CD4-positive, alpha-beta T cell (primary cell): ENCODE results near the gene BLM. TPM values are rescaled to one million over a fixed set of nuclear protein-coding genes. Genes with fewer than 3 reads are reported as not detected.

ENCODE experiments used
- ATAC-seq: fragments of 200-7000 bp; cut with Tn5 transposase; one replicate; pipeline ENCODE4 v1.10.0; 2022; ENCODE audit warnings: mild to moderate bottlenecking; ENCODE audit not compliant: poor library complexity
- CTCF ChIA-PET: fragments of 350-600 bp; sonication (Branson Sonifier 250); formaldehyde crosslinking; loops from one replicate; lab custom pipeline; 2021; ENCODE audit warnings: antibody characterized with exemption, inconsistent platforms; lab: Charles Lee
- POLR2A ChIA-PET: fragments of 350-600 bp; sonication (Branson Sonifier 250); formaldehyde crosslinking; loops from one replicate; lab custom pipeline; 2021; ENCODE audit warnings: antibody characterized with exemption, inconsistent platforms; lab: Charles Lee
- DNase-seq, 14 experiments: peaks; one replicate each; pipeline ENCODE4 v3.0.0-alpha.2; 2013 to 2020; ENCODE audit warnings: mixed read lengths in 2 of 14
- H3K27ac ChIP-seq, 2 donors: one replicate each; pipeline versions ENCODE4 v1.5.1 to v1.7.0; 2013; ENCODE audit warnings: low read length in 2 of 2, low read depth in 1 of 2, mild to moderate bottlenecking in 1 of 2
- H3K27me3 ChIP-seq, 2 experiments: 1 replicate in 1 of 2; 2 replicates in 1 of 2; pipeline versions ENCODE4 v1.6.1 to v1.7.0; 2013; ENCODE audit warnings: low read length in 2 of 2, control low read depth in 1 of 2, mild to moderate bottlenecking in 1 of 2, moderate library complexity in 1 of 2; ENCODE audit not compliant: insufficient read depth in 2 of 2, control insufficient read depth in 1 of 2
- H3K36me3 ChIP-seq: one replicate; pipeline ENCODE4 v1.6.1; 2013; ENCODE audit warnings: low read length, control low read depth; ENCODE audit not compliant: insufficient read depth
- H3K4me1 ChIP-seq: one replicate; pipeline ENCODE4 v1.6.1; 2013; ENCODE audit warnings: low read length, control low read depth; ENCODE audit not compliant: insufficient read depth
- H3K4me3 ChIP-seq: one replicate; pipeline ENCODE4 v1.5.1; 2013; ENCODE audit warnings: mild to moderate bottlenecking, low read length, moderate library complexity
- H3K9me3 ChIP-seq, 2 experiments: 1 replicate in 1 of 2; 2 replicates in 1 of 2; pipeline versions ENCODE4 v1.6.1 to v1.7.0; 2013; ENCODE audit warnings: low read length in 2 of 2, mild to moderate bottlenecking in 2 of 2, control low read depth in 1 of 2, moderate library complexity in 1 of 2; ENCODE audit not compliant: control insufficient read depth in 1 of 2, insufficient read depth in 1 of 2
- H3K27ac Mint-ChIP-seq: one replicate; pipeline ENCODE4 v1.8.0; 2020; ENCODE audit warnings: mixed read lengths
- H3K27me3 Mint-ChIP-seq: one replicate; pipeline ENCODE4 v1.8.0; 2021; ENCODE audit warnings: mixed read lengths
- H3K36me3 Mint-ChIP-seq: one replicate; pipeline ENCODE4 v1.8.0; 2021; ENCODE audit warnings: low read depth, mixed read lengths
- H3K4me1 Mint-ChIP-seq: one replicate; pipeline ENCODE4 v1.8.0; 2021; ENCODE audit warnings: low read depth, mixed read lengths
- H3K4me3 Mint-ChIP-seq: one replicate; pipeline ENCODE4 v1.8.0; 2020; ENCODE audit warnings: mild to moderate bottlenecking, mixed read lengths
- H3K9me3 Mint-ChIP-seq: one replicate; pipeline ENCODE4 v1.8.0; 2020; ENCODE audit warnings: mixed read lengths
- intact Hi-C, 2 experiments: fragments of 100-400 bp; cut with DNase I in 1 of 2; cut with micrococcal nuclease in 1 of 2; formaldehyde crosslinking; loops; one replicate each; pipeline versions ENCODE4 v1.15.1 to v1.9.0; 2023 to 2025; cut with DNase I, micrococcal nuclease
- total RNA-seq, 174 experiments: library from RNA in 2 of 174; stranded (reverse) in 2 of 174; gene quantifications; one replicate each; pipeline ENCODE4 v1.2.3 and lab custom pipeline; 2021 to 2026
- TF ChIP-seq, protein P1 (sequence below): fragments of 200-600 bp; IDR thresholded peaks from one replicate; pipeline ENCODE4 v1.8.0; 2022; ENCODE audit warnings: antibody characterized with exemption, mild to moderate bottlenecking

BLM gene
- total RNA-seq, 2 experiments from 2014 or later: 1.6 to 1.8 TPM

DNA sequence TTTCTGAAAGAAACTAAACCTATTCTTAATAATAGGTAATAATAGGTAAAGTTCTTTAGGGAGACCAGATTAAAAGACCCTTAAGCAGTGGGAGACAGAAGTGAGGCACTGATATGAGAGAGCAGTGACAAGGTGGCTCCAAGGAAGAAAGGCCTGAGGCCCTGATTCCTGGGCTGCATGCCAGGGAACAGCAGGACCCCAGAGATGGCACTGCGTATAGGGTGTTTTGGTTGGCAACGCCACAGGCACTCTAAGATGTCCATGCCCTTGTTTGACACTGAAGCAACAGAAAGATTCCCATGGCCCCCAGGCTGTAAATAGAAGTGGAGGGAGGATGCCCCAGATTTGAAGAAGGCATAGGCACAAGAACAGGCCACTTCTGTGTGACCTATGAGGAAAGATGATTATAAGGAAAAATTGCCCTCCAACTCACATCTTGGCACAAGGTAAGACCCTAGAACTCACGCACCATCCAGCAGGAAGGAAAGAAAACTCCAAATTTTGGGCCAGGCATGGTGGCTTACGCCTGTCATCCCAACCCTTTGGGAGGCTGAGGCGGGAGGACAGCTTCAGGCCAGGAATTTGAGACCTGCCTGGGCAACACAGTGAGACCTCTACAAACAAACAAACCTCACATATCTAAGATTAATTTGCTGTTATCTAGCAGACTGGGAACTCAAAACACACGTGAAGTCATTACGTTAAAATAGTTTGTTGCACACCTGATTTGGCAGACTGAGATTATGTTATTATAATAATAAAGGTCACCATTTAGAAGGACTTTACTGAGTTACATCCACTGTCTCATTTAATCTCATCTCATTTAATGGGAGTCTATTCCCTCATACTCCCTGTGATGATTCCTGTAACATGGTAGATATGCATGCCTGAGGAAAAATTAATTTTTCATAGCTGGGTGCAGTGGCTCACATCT lies 10.5 kb upstream of the BLM start:
- no peak overlapping the region for H3K4me3 Mint-ChIP-seq
- intact Hi-C loops: no loop called here
- Histone ChIP-seq H3K4me3 (no peak overlapping the region), H3K36me3 (no peaks in the 10 kb centered on the region), H3K4me1 (peaks cover 5% of the 10 kb centered on the region), H3K27me3 (no peaks in the 10 kb centered on the region), H3K9me3 (peaks cover 6 to 7% of the 10 kb centered on the region in 2 experiments), H3K27ac (no peak overlapping the region)
- ChIA-PET CTCF (no interaction called here), POLR2A (no interaction called here)
- H3K27me3 Mint-ChIP-seq: no peaks in the 10 kb centered on the region
- no peaks in the 10 kb centered on the region for H3K36me3 Mint-ChIP-seq
- peaks cover 3% of the 10 kb centered on the region for H3K9me3 Mint-ChIP-seq
- peaks cover 14% of the 10 kb centered on the region for H3K4me1 Mint-ChIP-seq
- no peak for ATAC-seq
- DNase-seq: no peak
- H3K27ac Mint-ChIP-seq: no peak overlapping the region
- TF ChIP-seq, protein P1, sequence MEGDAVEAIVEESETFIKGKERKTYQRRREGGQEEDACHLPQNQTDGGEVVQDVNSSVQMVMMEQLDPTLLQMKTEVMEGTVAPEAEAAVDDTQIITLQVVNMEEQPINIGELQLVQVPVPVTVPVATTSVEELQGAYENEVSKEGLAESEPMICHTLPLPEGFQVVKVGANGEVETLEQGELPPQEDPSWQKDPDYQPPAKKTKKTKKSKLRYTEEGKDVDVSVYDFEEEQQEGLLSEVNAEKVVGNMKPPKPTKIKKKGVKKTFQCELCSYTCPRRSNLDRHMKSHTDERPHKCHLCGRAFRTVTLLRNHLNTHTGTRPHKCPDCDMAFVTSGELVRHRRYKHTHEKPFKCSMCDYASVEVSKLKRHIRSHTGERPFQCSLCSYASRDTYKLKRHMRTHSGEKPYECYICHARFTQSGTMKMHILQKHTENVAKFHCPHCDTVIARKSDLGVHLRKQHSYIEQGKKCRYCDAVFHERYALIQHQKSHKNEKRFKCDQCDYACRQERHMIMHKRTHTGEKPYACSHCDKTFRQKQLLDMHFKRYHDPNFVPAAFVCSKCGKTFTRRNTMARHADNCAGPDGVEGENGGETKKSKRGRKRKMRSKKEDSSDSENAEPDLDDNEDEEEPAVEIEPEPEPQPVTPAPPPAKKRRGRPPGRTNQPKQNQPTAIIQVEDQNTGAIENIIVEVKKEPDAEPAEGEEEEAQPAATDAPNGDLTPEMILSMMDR: no peak

DNA sequence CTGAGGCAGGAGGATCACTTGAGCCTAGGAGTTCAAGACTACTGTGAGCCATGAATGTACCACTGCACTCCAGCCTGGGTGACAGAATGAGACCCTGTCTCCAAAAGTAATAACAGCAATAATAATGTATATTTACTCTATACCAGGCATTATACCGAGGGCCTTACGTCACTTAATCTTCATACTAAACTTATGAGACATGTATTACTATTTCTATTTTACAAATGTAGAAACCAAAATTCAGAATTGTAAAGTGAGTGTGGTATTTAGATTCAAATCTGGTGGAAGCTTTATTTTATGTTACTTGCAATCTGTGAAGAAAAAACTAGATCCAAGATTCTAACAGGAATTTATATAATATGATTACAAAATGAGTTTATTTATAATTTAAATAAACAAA lies 9.7 kb upstream of the BLM start:
- ChIA-PET CTCF (no interaction called here), POLR2A (no interaction called here)
- intact Hi-C loops: no loop called here
- peaks cover 6 to 7% of the 10 kb centered on the region in 2 experiments for H3K9me3 ChIP-seq
- H3K27me3 Mint-ChIP-seq: no peaks in the 10 kb centered on the region
- H3K4me3 Mint-ChIP-seq: no peak overlapping the region
- ATAC-seq (no peak), DNase-seq (no peak)
- no peak overlapping the region for H3K27ac ChIP-seq
- no peaks in the 10 kb centered on the region for H3K36me3 ChIP-seq
- TF ChIP-seq, protein P1: no peak
- no peaks in the 10 kb centered on the region for H3K36me3 Mint-ChIP-seq
- H3K27ac Mint-ChIP-seq: no peak overlapping the region
- H3K27me3 ChIP-seq: no peaks in the 10 kb centered on the region
- peaks cover 2% of the 10 kb centered on the region for H3K9me3 Mint-ChIP-seq
- peaks cover 5% of the 10 kb centered on the region for H3K4me1 ChIP-seq
- peaks cover 18% of the 10 kb centered on the region for H3K4me1 Mint-ChIP-seq
- no peak overlapping the region for H3K4me3 ChIP-seq

DNA sequence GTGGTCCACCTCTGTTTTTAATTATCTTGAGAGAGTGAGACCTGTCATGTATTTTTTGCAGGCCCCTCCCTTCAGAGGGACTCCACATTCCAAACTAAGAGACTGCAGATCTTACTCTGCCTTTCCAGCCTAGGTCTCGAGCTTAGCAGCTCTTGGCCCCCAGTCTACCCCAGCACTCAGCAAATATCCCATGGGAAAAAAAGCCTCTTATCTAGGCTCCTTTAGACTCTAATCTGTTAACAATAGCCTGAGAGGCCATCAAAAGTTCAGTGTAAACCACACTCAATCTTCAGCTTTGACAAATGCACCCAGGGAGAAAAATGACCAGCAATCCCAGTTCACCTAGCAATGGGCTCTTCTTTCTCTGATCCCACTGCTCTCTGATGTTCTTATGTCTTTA lies 8.6 kb upstream of the BLM start:
- Histone ChIP-seq H3K4me3 (no peak overlapping the region), H3K36me3 (no peaks in the 10 kb centered on the region), H3K9me3 (peaks cover 0 to 7% of the 10 kb centered on the region in 2 experiments), H3K4me1 (peaks cover 5% of the 10 kb centered on the region), H3K27me3 (no peaks in the 10 kb centered on the region), H3K27ac (no peak overlapping the region)
- intact Hi-C loops: no loop called here
- Mint-ChIP-seq H3K27me3 (no peaks in the 10 kb centered on the region), H3K4me1 (peaks cover 18% of the 10 kb centered on the region), H3K4me3 (no peak overlapping the region), H3K9me3 (no peaks in the 10 kb centered on the region), H3K27ac (no peak overlapping the region), H3K36me3 (no peaks in the 10 kb centered on the region)
- ChIA-PET POLR2A (no interaction called here), CTCF (no interaction called here)
- TF ChIP-seq, protein P1: no peak
- DNase-seq: no peak
- no peak for ATAC-seq
